Fibroblast of the conjunctiva (primary cell): Measurements from ENCODE around the gene LRIG1.
"Not testable (repeated sequence)": the region's sequence is repeated elsewhere in the genome, so short reads cannot be mapped to it uniquely, and the experiment has no call there.

Experiments
- DNase-seq: peaks from one replicate; pipeline ENCODE4 v3.0.0-alpha.2; 2010; ENCODE audit warnings: low read depth

Gene LRIG1

GRCh38 chr3:66441129-66441528 is 59.7 kb downstream of the LRIG1 start:
- DNase-seq, result no peak

- no peak for DNase-seq
These were observed 61.0 kb downstream of the LRIG1 start for GRCh38 chr3:66439666-66440344.

GRCh38 chr3:66438046-66438445 is 62.8 kb downstream of the LRIG1 start:
- DNase-seq, result no peak

- no peak for DNase-seq
These were observed 63.4 kb downstream of the LRIG1 start for GRCh38 chr3:66437341-66437929.

- DNase-seq, result no peak
These were observed 64.8 kb downstream of the LRIG1 start for GRCh38 chr3:66435989-66436388.

GRCh38 chr3:66434726-66435125 is 66.1 kb downstream of the LRIG1 start:
- DNase-seq, result no peak

- no peak for DNase-seq
These were observed 67.4 kb downstream of the LRIG1 start for GRCh38 chr3:66433522-66433782.

GRCh38 chr3:66432767-66433521 is 67.9 kb downstream of the LRIG1 start:
- DNase-seq, result no peak

GRCh38 chr3:66432041-66432766 is 68.6 kb downstream of the LRIG1 start:
- DNase-seq, result no peak

GRCh38 chr3:66431494-66431893 is 69.3 kb downstream of the LRIG1 start:
- no peak for DNase-seq

- no peak for DNase-seq
These were observed 69.9 kb downstream of the LRIG1 start for GRCh38 chr3:66430876-66431275.

- DNase-seq, result peak; percentile 96
These were observed 72.1 kb downstream of the LRIG1 start for GRCh38 chr3:66428733-66429132.

GRCh38 chr3:66427951-66428474 is 72.8 kb downstream of the LRIG1 start:
- DNase-seq, result no peak

GRCh38 chr3:66427352-66427751 is 73.5 kb downstream of the LRIG1 start:
- no peak for DNase-seq

- no peak for DNase-seq
These were observed 74.7 kb downstream of the LRIG1 start for GRCh38 chr3:66426135-66426534.

- no peak for DNase-seq
These were observed 75.2 kb downstream of the LRIG1 start for GRCh38 chr3:66425576-66426114.

- no peak for DNase-seq
These were observed 75.8 kb downstream of the LRIG1 start for GRCh38 chr3:66425032-66425431.

- DNase-seq, result no peak
These were observed 77.0 kb downstream of the LRIG1 start for GRCh38 chr3:66423791-66424190.

- DNase-seq, result not testable (repeated sequence)
These were observed 78.9 kb downstream of the LRIG1 start for GRCh38 chr3:66421893-66422292.

- DNase-seq, result not testable (repeated sequence)
These were observed 79.7 kb downstream of the LRIG1 start for GRCh38 chr3:66421144-66421543.

- DNase-seq, result no peak
These were observed 81.8 kb downstream of the LRIG1 start for GRCh38 chr3:66419036-66419435.

GRCh38 chr3:66418475-66418931 is 82.3 kb downstream of the LRIG1 start:
- no peak for DNase-seq
